GM23338 (cell line): Measurements from ENCODE around the gene KRTAP12-2.

ENCODE experiments used
- EZH2 ChIP-seq: fragments of 200-600 bp; sonication (generic); IDR thresholded peaks from one replicate; pipeline ENCODE4 v1.8.0; 2017; ENCODE audit warnings: antibody characterized with exemption, mild to moderate bottlenecking, low read depth; ENCODE audit not compliant: unreplicated experiment
- JUNB ChIP-seq: IDR thresholded peaks from one replicate; pipeline ENCODE4 v1.6.1; 2016; ENCODE audit warnings: antibody characterized with exemption; ENCODE audit not compliant: unreplicated experiment
- POLR2AphosphoS5 ChIP-seq: IDR thresholded peaks from 2 replicates; pipeline ENCODE4 v1.6.1; 2016; ENCODE audit warnings: antibody characterized with exemption, low read depth
- TF ChIP-seq, protein P1 (sequence below), 2 experiments: fragments of 200-600 bp in 1 of 2; sonication (generic) in 1 of 2; conservative IDR thresholded peaks; 2 replicates each; pipeline versions ENCODE4 v1.5.1 to v1.6.1; 2016 to 2017; ENCODE audit warnings: antibody characterized with exemption in 2 of 2, low read depth in 2 of 2, mild to moderate bottlenecking in 2 of 2, moderate library complexity in 1 of 2
- TF ChIP-seq, protein P2 (sequence below): IDR thresholded peaks from one replicate; pipeline ENCODE4 v1.6.1; 2018; ENCODE audit warnings: antibody characterized with exemption; ENCODE audit not compliant: unreplicated experiment

DNA sequence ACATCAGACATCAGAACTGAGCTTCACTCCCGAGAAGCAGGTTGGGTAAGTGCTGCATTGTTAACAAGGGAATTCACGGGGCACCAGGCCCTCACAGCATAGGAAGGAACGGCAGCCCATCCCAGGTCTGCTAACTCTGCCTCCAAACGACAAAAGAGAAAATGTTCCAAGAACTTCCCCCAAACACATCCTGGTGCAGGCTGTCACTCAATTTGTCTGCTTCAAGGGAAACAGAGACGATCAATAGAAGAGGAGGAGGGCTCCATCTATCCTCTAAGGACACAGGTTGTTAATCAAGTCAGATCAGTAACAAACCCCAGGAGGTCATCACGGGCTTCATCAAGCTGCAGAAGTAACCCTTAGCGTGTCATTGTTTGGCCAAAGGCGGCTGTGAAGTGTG lies 48.2 kb upstream of the KRTAP12-2 start:
- TF ChIP-seq EZH2 (no peak), POLR2AphosphoS5 (no peak), JUNB (no peak)
- TF ChIP-seq, protein P1, sequence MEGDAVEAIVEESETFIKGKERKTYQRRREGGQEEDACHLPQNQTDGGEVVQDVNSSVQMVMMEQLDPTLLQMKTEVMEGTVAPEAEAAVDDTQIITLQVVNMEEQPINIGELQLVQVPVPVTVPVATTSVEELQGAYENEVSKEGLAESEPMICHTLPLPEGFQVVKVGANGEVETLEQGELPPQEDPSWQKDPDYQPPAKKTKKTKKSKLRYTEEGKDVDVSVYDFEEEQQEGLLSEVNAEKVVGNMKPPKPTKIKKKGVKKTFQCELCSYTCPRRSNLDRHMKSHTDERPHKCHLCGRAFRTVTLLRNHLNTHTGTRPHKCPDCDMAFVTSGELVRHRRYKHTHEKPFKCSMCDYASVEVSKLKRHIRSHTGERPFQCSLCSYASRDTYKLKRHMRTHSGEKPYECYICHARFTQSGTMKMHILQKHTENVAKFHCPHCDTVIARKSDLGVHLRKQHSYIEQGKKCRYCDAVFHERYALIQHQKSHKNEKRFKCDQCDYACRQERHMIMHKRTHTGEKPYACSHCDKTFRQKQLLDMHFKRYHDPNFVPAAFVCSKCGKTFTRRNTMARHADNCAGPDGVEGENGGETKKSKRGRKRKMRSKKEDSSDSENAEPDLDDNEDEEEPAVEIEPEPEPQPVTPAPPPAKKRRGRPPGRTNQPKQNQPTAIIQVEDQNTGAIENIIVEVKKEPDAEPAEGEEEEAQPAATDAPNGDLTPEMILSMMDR (conservative IDR thresholded peaks at IDR 0.05; ENCODE audit: low read depth in 2 of 2) = no peak
- TF ChIP-seq, protein P2, sequence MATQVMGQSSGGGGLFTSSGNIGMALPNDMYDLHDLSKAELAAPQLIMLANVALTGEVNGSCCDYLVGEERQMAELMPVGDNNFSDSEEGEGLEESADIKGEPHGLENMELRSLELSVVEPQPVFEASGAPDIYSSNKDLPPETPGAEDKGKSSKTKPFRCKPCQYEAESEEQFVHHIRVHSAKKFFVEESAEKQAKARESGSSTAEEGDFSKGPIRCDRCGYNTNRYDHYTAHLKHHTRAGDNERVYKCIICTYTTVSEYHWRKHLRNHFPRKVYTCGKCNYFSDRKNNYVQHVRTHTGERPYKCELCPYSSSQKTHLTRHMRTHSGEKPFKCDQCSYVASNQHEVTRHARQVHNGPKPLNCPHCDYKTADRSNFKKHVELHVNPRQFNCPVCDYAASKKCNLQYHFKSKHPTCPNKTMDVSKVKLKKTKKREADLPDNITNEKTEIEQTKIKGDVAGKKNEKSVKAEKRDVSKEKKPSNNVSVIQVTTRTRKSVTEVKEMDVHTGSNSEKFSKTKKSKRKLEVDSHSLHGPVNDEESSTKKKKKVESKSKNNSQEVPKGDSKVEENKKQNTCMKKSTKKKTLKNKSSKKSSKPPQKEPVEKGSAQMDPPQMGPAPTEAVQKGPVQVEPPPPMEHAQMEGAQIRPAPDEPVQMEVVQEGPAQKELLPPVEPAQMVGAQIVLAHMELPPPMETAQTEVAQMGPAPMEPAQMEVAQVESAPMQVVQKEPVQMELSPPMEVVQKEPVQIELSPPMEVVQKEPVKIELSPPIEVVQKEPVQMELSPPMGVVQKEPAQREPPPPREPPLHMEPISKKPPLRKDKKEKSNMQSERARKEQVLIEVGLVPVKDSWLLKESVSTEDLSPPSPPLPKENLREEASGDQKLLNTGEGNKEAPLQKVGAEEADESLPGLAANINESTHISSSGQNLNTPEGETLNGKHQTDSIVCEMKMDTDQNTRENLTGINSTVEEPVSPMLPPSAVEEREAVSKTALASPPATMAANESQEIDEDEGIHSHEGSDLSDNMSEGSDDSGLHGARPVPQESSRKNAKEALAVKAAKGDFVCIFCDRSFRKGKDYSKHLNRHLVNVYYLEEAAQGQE = no peak
